Testis (tissue), 3 donors: ENCODE results near the gene COL6A1. TPM values are rescaled to one million over a fixed set of nuclear protein-coding genes. Genes with fewer than 3 reads are reported as not detected.

ENCODE experiments used
- DNase-seq: peaks from one replicate; pipeline ENCODE4 v3.0.0-alpha.2; 2019
- H3K27ac ChIP-seq, 2 donors: fragments of 200-600 bp; sonication (generic); one replicate each; pipeline ENCODE4 v1.5.1; 2019
- H3K27me3 ChIP-seq: fragments of 200-600 bp; sonication (generic); one replicate; pipeline ENCODE4 v1.5.1; 2019
- H3K36me3 ChIP-seq: fragments of 200-600 bp; sonication (generic); one replicate; pipeline ENCODE4 v1.5.1; 2017; ENCODE audit warnings: low read depth; ENCODE audit errors: missing control alignments
- H3K4me1 ChIP-seq: fragments of 200-600 bp; sonication (generic); one replicate; pipeline ENCODE4 v1.5.1; 2019
- H3K4me3 ChIP-seq, 2 donors: fragments of 200-600 bp; sonication (generic); one replicate each; pipeline ENCODE4 v1.5.1; 2017 to 2019
- H3K9me3 ChIP-seq: fragments of 200-600 bp; sonication (generic); one replicate; pipeline ENCODE4 v1.5.1; 2017
- POLR2A ChIP-seq: fragments of 450-650 bp; IDR thresholded peaks from one replicate; pipeline ENCODE4 v1.6.1; 2017; ENCODE audit warnings: antibody characterized with exemption, mild to moderate bottlenecking, moderate library complexity
- WGBS, 2 donors: methylation state at CpG; one replicate each; pipeline ENCODE4 v1.1.5; 2018; 5-methylcytosine and 5-hydroxymethylcytosine counted together
- intact Hi-C: fragments of 100-400 bp; cut with DNase I; formaldehyde crosslinking; loops from one replicate; pipeline ENCODE4 v1.15.1; 2023; ENCODE audit warnings: low total_unique reads
- polyA plus RNA-seq: library from polyadenylated mRNA; stranded (reverse); fragments of 350-450 nt; fragmentation: Illumina TruSeq; extraction: RNeasy Lipid Tissue Mini Kit (QIAGEN cat#74804); gene quantifications from one replicate; pipeline ENCODE4 v1.2.3, GENCODE V29; 2014; ENCODE audit warnings: low read depth, low replicate concordance; ENCODE audit not compliant: insufficient read depth
- total RNA-seq, 2 donors: library from RNA; depleted of rRNA; stranded (reverse); fragments of >200 nt; gene quantifications; one replicate each; pipeline ENCODE4 v1.2.3, GENCODE V29; 2016
- TF ChIP-seq, protein P1 (sequence below), 3 experiments: fragments of 450-650 bp in 2 of 3; fragments of 200-600 bp in 1 of 3; sonication (generic) in 1 of 3; IDR thresholded peaks; one replicate each; pipeline ENCODE4 v1.5.1; 2016 to 2019; ENCODE audit warnings: antibody characterized with exemption in 3 of 3, mild to moderate bottlenecking in 2 of 3, moderate library complexity in 1 of 3

The COL6A1 gene
- total and polyA plus RNA-seq, 3 donors from 2014 or later, result 166 to 197 (median 178) TPM

DNA sequence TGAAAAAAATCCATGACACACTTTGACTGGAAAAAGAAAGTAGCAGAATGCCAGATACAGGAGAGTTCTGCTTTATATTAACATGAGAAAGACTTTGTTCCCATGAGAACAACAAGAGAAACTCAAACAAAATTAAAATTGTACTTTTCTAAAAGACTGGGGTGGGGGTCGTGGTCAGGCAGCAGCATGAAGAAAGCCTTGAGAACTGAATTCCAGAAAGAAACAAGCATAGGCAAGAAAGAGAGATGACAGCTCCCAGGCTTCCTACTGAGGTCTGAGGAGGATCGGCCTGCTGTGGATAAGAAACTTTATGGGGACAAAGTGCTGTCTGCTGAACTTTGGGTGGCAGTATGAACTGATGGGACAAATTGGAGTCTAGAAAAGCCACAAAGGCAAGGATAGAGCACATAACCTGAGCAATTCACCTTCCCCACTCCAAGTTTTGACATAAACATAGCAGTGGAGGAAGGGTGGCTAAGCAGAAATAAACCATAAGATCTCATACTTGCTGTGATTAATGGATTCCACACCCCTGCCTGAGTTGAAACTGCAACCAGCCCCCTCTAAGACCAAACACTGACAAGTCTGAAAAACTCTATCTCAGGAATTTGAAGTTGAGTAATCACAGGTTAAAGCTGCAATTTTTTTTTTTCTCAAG lies 43.7 kb downstream of the COL6A1 start:
- H3K4me1 ChIP-seq, result peaks cover 15% of the 10 kb centered on the region
- H3K36me3 ChIP-seq, result no peaks in the 10 kb centered on the region
- peak overlapping the region in 1 of 2 donors; percentile 10 for H3K27ac ChIP-seq
- WGBS, 2 donors, result 24 to 53% methylated on average over 2 of the region's 2 CpGs
- H3K9me3 ChIP-seq, result no peaks in the 10 kb centered on the region
- intact Hi-C loops, result no loop called here
- no peak overlapping the region for H3K4me3 ChIP-seq
- TF ChIP-seq, protein P1, sequence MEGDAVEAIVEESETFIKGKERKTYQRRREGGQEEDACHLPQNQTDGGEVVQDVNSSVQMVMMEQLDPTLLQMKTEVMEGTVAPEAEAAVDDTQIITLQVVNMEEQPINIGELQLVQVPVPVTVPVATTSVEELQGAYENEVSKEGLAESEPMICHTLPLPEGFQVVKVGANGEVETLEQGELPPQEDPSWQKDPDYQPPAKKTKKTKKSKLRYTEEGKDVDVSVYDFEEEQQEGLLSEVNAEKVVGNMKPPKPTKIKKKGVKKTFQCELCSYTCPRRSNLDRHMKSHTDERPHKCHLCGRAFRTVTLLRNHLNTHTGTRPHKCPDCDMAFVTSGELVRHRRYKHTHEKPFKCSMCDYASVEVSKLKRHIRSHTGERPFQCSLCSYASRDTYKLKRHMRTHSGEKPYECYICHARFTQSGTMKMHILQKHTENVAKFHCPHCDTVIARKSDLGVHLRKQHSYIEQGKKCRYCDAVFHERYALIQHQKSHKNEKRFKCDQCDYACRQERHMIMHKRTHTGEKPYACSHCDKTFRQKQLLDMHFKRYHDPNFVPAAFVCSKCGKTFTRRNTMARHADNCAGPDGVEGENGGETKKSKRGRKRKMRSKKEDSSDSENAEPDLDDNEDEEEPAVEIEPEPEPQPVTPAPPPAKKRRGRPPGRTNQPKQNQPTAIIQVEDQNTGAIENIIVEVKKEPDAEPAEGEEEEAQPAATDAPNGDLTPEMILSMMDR (IDR thresholded peaks at IDR 0.05), result no peak
- no peak for TF ChIP-seq POLR2A
- no peak for DNase-seq
- H3K27me3 ChIP-seq, result no peaks in the 10 kb centered on the region

DNA sequence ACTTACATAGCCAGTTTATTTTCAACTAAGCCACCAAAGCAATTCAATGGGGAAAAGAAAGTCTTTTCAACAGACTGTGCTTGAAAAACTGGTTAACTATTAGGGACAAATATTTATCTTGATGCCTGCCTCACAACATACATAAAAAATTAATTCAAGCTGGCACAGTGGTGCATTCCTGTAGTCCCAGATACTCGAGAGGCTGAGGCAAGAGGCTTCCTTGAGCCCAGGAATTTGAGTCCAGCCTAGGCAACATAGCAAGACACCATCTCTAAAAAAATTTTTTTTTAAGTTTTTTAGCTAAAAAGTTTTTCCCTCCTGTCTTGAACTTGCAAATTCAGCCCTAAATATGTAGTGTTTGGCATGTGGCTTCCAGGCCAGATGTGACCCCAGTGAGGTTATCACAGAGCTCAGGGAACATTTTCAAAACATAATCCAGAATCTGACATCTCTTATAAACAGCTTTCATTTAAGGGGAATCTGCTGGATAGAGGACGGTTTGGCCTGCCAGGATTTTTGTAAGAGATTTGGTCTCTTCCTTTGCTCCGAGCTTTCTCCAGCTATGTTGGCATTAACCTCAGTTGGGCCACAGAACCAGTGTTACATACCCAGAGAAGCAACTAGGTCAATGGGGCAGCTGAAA lies 46.4 kb downstream of the COL6A1 start:
- Histone ChIP-seq H3K27ac (peak overlapping the region; percentile 48 to 52), H3K27me3 (no peaks in the 10 kb centered on the region), H3K9me3 (no peaks in the 10 kb centered on the region), H3K4me3 (no peak overlapping the region), H3K36me3 (no peaks in the 10 kb centered on the region), H3K4me1 (peaks cover 11% of the 10 kb centered on the region)
- 53 to 58% methylated on average over 3 of the region's 3 CpGs for WGBS, 2 donors
- DNase-seq, result peak; percentile 59
- TF ChIP-seq POLR2A, result no peak
- TF ChIP-seq, protein P1 (IDR thresholded peaks at IDR 0.05), result no peak
- intact Hi-C loops, result no loop called here

DNA sequence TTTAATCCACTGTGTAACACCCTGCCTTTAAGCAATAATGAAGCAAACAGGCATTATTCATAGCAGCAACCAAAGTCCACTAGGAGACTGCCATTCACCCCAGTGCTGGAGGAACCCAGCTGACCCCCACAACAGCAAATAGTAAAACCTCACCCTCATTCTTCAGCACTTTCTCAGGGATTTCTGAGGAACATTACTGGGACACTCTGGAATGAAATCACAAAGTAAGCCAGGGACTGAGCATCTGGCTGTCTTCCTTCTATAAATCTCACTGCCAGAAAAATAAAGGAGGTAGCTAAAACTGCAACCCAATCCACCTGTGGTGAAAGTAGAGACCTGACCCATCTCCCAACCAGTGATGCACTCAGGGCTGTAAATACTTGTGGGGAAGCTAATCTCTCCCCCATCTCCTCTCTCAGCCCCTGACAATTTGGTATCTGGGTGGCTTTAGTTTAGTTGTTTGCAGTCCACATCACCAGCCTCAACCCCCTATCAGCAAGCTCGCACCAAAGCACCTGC lies 47.1 kb downstream of the COL6A1 start:
- no peaks in the 10 kb centered on the region for H3K27me3 ChIP-seq
- no peak for DNase-seq
- intact Hi-C loops, result no loop called here
- WGBS, 2 donors, result 80 to 100% methylated on average over 1 of the region's 1 CpG
- no peaks in the 10 kb centered on the region for H3K9me3 ChIP-seq
- H3K27ac ChIP-seq, result peak overlapping the region; percentile 48 to 52
- no peak overlapping the region for H3K4me3 ChIP-seq
- TF ChIP-seq, protein P1 (IDR thresholded peaks at IDR 0.05), result no peak
- no peak for TF ChIP-seq POLR2A
- no peaks in the 10 kb centered on the region for H3K36me3 ChIP-seq
- peaks cover 11% of the 10 kb centered on the region for H3K4me1 ChIP-seq

DNA sequence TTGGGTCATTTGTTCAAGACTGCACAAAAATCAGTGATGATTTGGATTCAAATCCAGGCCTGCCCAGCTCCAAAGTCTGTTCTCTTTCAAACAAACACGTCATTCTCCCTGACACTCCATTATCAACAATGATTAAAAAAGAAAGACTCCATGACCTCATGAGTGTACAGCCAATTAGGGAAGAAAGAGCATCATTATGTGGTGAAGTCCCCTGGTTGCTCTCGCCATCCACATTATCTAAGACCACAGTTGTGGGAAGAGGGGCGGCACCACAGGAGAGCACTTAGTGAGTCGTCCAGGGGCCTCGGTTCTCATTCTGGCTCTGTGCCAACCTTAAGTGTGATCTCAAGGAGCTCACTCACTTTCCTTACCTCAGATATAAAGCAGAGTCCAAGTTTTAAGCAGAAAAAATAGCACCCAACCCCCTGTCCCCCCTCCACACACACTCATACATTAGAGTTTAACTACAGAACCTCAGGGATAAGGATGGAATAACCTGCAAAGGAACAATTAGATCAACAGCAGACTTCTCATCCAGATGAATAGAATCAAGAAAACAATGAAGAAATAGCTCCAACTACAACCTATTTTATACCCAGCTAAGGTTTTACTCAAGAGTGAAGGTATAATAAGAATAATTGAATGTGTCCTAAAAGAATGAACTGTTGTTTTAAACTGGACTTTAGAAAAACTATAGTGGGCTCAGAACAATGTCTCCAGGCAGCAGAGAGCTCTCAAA lies 47.8 kb downstream of the COL6A1 start:
- H3K27me3 ChIP-seq, result no peaks in the 10 kb centered on the region
- H3K9me3 ChIP-seq, result no peaks in the 10 kb centered on the region
- intact Hi-C loops, result no loop called here
- TF ChIP-seq, protein P1 (IDR thresholded peaks at IDR 0.05), result no peak
- TF ChIP-seq POLR2A, result no peak
- H3K27ac ChIP-seq, result peak overlapping the region in 1 of 2 donors; percentile 52
- 71 to 78% methylated on average over 5 of the region's 5 CpGs for WGBS, 2 donors
- no peaks in the 10 kb centered on the region for H3K36me3 ChIP-seq
- no peak overlapping the region for H3K4me3 ChIP-seq
- peaks cover 11% of the 10 kb centered on the region for H3K4me1 ChIP-seq
- DNase-seq, result no peak
